ENCODE results near the gene GPR32. TPM values are rescaled to one million over a fixed set of nuclear protein-coding genes. Genes with fewer than 3 reads are reported as not detected.
"Not testable (repeated sequence)": the region's sequence is repeated elsewhere in the genome, so short reads cannot be mapped to it uniquely, and the experiment has no call there.

The GPR32 gene
- total RNA-seq, 1 donor from 2014 or later = not detected

DNA sequence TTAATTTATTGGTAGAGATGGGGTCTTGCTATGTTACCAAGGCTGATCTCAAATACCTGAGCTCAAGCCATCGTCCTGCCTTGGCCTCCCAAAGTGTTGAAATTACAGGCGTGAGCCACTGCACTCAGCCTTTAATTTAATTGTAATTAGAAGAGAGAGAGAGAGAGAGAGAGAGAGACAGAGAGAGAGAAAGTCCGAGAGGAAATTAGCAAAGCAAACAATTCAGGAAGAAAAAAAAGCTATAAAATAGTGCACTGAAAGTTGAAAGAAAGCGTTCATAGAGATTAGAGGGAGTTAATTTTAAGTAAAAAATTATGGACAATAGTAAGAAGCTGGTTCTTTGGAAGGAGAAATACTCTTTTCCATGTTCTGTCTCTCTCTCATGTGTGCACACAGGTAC, 7.0 kb downstream of the GPR32 start:
- no peaks in the 10 kb centered on the region for H3K4me1 Mint-ChIP-seq (ENCODE audit: low read depth)
- no peak for TF ChIP-seq CTCF (IDR thresholded peaks at IDR 0.05; ENCODE audit: unreplicated experiment)
- H3K9me3 Mint-ChIP-seq (ENCODE audit: low read depth) = peaks cover 3% of the 10 kb centered on the region
- H3K36me3 Mint-ChIP-seq (ENCODE audit: insufficient read depth) = no peaks in the 10 kb centered on the region
- no peak for DNase-seq (ENCODE audit: low spot score, unreplicated experiment)
- H3K27ac Mint-ChIP-seq = no peak overlapping the region
- H3K4me3 Mint-ChIP-seq (ENCODE audit: low read depth) = no peak overlapping the region
- H3K27me3 Mint-ChIP-seq = peaks cover 80% of the 10 kb centered on the region

DNA sequence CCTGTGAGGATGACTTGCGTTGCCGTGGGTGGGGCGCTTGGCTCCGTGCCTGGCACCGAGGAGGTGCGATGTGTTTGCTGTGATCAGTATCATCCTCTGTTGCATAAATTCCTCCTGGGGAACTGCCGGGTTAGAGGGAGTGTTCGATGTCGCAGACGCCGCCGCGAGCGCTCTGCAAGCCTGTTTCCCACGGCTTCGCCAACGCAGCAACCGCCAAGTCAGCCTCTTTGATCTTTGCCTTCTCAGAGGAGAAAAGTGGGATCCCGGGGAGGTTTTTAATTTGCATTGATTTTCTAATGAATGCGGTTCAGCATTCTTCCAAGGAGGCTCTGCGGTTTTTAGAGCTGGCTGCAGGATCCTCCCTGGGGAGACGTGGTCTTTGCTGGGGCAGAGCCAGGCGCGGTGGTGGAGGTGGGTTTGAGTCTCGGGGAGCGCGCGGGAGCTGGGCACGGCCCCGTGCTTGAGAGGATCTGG, 7.6 kb downstream of the GPR32 start:
- DNase-seq (ENCODE audit: low spot score, unreplicated experiment) = no peak
- no peak overlapping the region for H3K27ac Mint-ChIP-seq
- TF ChIP-seq CTCF (IDR thresholded peaks at IDR 0.05; ENCODE audit: unreplicated experiment) = no peak
- H3K4me3 Mint-ChIP-seq (ENCODE audit: low read depth) = no peak overlapping the region
- no peaks in the 10 kb centered on the region for H3K36me3 Mint-ChIP-seq (ENCODE audit: insufficient read depth)
- H3K4me1 Mint-ChIP-seq (ENCODE audit: low read depth) = no peaks in the 10 kb centered on the region
- H3K27me3 Mint-ChIP-seq = peaks cover 86% of the 10 kb centered on the region
- H3K9me3 Mint-ChIP-seq (ENCODE audit: low read depth) = peaks cover 3% of the 10 kb centered on the region

GRCh38 chr19:50778906-50779430, 8.7 kb downstream of the GPR32 start:
- Mint-ChIP-seq H3K36me3 (ENCODE audit: insufficient read depth) (no peaks in the 10 kb centered on the region), H3K27ac (no peak overlapping the region), H3K9me3 (ENCODE audit: low read depth) (peaks cover 3% of the 10 kb centered on the region), H3K4me3 (ENCODE audit: low read depth) (no peak overlapping the region), H3K27me3 (peaks cover 90% of the 10 kb centered on the region), H3K4me1 (ENCODE audit: low read depth) (peaks cover 1% of the 10 kb centered on the region)
- no peak for DNase-seq (ENCODE audit: low spot score, unreplicated experiment)
- TF ChIP-seq CTCF (IDR thresholded peaks at IDR 0.05; ENCODE audit: unreplicated experiment) = no peak

DNA sequence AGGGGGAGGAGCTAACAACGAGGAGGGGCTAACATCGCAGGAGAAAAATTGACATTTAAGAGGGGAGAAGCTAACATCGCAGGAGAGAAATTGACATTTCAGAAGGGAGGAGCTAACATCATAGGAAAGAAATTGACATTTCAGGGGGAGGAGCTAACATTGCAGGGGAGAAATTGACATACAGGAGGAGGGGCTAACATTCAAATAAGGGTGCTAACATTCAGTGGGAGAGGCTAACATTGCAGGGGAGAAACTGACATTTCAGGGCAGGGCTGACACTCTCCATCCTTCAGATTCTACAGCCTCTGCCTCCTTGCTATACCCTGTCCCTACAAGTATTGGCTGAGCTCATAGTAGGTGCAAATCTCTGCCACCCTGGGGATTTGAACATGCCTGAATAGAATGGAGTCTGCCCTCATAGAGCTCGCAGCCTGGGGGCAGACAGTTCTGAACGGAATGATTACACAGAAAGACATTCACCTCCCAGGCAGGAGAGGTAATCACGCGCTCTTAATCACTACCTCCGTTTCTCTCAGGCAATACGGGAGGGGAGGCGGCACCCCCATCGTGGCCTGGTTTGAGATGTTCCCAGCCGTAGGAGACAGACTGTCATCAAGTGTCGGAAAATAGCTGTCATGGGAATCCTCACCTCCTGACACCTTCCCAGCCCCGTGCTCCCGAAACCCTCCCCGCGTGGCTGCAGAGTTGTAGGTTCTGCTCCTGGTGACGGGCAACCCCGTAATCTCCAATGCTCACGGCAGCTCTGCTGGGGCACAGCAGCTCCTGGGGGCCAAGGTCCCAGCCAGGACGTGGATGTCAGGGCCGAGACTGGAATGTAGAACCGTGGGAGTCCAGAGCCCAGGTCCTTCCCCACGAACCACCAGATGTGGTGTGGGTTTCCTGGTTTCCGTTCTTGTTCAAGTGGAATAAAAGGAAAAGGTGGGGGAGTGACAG, 9.5 kb downstream of the GPR32 start:
- TF ChIP-seq CTCF (IDR thresholded peaks at IDR 0.05; ENCODE audit: unreplicated experiment) = no peak
- DNase-seq (ENCODE audit: low spot score, unreplicated experiment) = no peak
- H3K4me1 Mint-ChIP-seq (ENCODE audit: low read depth) = peaks cover 1% of the 10 kb centered on the region
- H3K9me3 Mint-ChIP-seq (ENCODE audit: low read depth) = peaks cover 3% of the 10 kb centered on the region
- H3K27me3 Mint-ChIP-seq = peaks cover 84% of the 10 kb centered on the region
- H3K27ac Mint-ChIP-seq = no peak overlapping the region
- H3K4me3 Mint-ChIP-seq (ENCODE audit: low read depth) = no peak overlapping the region
- no peaks in the 10 kb centered on the region for H3K36me3 Mint-ChIP-seq (ENCODE audit: insufficient read depth)

- Mint-ChIP-seq H3K36me3 (ENCODE audit: insufficient read depth) (no peaks in the 10 kb centered on the region), H3K9me3 (ENCODE audit: low read depth) (peaks cover 3% of the 10 kb centered on the region), H3K27ac (peak overlapping the region; percentile 29), H3K4me1 (ENCODE audit: low read depth) (peaks cover 1% of the 10 kb centered on the region), H3K4me3 (ENCODE audit: low read depth) (no peak overlapping the region), H3K27me3 (peaks cover 73% of the 10 kb centered on the region)
- DNase-seq (ENCODE audit: low spot score, unreplicated experiment) = no peak
- no peak for TF ChIP-seq CTCF (IDR thresholded peaks at IDR 0.05; ENCODE audit: unreplicated experiment)
Observed at GRCh38 chr19:50780753-50781435, 10.6 kb downstream of the GPR32 start.

- not testable (repeated sequence) for H3K27ac Mint-ChIP-seq; H3K9me3 Mint-ChIP-seq (ENCODE audit: low read depth); H3K4me1 Mint-ChIP-seq (ENCODE audit: low read depth); H3K36me3 Mint-ChIP-seq (ENCODE audit: insufficient read depth); H3K4me3 Mint-ChIP-seq (ENCODE audit: low read depth); DNase-seq (ENCODE audit: low spot score, unreplicated experiment)
- peaks cover 53% of the 10 kb centered on the region for H3K27me3 Mint-ChIP-seq
Observed at GRCh38 chr19:50783848-50784152, 13.5 kb downstream of the GPR32 start.
